GM21423 (cell line): ENCODE measurements around the gene GPN1.
"Not testable (repeated sequence)": the region's sequence is repeated elsewhere in the genome, so short reads cannot be mapped to it uniquely, and the experiment has no call there.

Experiments used
- ATAC-seq: cut with Tn5 transposase; IDR thresholded peaks from one replicate; pipeline ENCODE4 v1.9.1; 2021; ENCODE audit warnings: mild to moderate bottlenecking, moderate library complexity; ENCODE audit not compliant: unreplicated experiment

Gene GPN1

GRCh38 chr2:27626921-27627320 is 1.9 kb upstream of the GPN1 start:
- ATAC-seq, result not testable (repeated sequence)

DNA sequence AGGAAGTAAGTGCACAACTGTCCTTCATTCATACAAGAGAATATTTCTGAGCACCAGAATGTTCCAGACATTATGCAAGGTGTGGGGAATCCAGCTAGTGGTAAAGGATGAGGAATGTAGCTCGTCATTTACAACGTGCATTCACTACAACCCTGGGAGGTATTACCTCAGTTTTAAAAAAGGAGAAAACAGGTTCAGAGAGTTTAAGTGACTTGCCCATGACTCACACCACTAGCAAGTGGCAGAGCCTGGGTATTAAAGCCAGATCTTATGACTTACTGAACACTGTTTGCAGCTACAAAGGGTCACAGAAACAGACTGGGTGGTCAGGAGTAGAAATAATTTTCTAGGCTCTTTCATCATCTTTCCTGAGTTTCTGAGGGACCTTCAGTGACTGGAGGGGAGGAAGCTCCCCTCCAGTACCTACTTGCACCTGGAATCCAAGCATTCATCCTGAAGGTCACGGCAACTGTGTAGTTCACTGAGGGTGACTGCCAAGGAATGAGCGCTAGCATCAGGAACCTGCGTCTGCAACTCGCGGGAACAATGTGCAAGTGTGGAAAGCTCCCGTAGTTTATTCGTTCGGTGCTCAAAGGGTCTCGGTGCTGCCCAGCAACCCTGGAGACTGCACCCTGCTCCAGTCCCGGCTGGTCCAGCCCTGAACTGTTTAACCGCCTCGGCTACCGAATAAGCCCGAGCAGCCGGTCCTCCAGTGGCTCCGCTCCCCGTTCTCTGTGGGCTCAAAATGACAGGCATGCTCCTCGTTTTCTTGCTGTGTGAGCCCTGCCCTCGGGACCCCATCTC is 685 bp upstream of the GPN1 start:
- ATAC-seq, result peak; percentile 24

GRCh38 chr2:27630257-27630656 is 1.4 kb downstream of the GPN1 start:
- not testable (repeated sequence) for ATAC-seq

- ATAC-seq, result no peak
These were observed 5.4 kb downstream of the GPN1 start for GRCh38 chr2:27634291-27634690.

DNA sequence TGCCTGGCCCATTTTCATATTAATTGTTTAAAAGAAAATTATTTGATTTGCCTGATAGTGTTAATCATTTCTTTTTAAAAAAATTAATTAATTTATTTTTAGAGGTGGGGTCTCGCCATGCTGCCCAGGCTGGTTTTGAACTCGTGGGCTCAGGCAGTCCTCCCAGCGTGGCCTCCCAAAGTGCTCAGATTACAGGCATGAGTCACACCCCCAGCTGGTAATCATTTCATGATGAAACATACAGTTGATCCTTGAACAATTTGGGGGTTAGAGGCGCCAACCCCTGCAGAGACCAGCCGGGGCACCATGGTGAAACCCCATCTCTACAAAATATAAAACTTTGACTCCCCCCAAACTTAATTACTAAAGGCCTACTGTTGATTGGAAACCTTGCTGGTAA is 7.9 kb downstream of the GPN1 start:
- no peak for ATAC-seq

- ATAC-seq, result no peak
These were observed 9.3 kb downstream of the GPN1 start for GRCh38 chr2:27638037-27638637.

DNA sequence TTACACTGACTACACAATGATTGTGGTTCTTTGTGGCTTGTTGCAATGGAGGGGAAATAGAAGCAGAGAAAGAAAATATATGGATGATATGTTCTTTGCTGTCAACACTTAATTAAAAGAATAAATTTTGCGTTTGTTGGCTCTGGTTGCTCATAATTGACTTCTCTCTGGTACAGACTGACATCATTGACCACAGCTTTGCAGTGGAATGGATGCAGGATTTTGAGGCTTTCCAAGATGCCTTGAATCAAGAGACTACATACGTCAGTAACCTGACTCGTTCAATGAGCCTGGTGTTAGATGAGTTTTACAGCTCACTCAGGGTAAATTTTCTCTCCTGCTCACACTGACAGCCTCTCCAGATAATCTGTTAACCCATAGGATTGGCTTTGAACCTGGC is 9.9 kb downstream of the GPN1 start:
- ATAC-seq, result no peak

GRCh38 chr2:27640722-27641245 is 11.9 kb downstream of the GPN1 start:
- ATAC-seq, result no peak

DNA sequence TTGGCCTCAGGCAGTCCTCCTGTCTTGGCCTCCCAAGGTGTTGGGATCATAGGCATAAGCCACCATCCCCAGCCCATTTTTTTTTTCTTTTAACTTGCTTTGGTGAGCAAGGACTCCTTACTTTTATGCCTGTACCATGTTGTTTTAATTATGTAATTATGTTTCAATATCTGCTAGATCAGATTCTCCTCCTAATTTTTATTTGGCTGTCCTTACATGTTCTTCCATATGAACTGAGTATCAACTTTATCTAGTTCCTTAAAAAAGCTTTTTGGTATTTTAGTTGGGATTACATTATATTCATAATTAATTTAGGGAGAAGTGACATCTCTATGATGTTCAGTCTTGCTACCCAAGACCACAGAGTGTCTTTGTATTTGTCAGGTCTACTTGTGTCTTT is 16.3 kb downstream of the GPN1 start:
- ATAC-seq, result no peak

DNA sequence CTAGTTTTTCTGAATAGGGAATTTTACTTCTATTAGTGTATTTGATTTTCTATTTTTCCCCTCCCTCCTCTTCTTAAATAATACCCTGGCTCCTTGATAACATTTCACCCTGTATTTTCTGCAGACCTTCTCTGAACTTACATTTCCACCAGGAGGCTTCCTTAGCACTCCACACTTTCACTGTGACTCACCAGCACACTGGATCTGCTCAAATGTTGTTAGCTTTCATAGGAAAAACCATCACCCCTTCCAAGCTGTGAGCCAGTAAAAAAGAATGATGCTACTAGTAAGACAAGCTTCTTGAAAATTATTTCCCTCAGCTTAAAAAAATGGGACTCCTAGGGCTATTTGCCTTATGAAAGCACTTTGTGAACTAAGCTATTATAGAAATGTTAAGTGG is 18.4 kb downstream of the GPN1 start:
- no peak for ATAC-seq

- ATAC-seq, result no peak
These were observed 18.9 kb downstream of the GPN1 start for GRCh38 chr2:27647737-27648136.

DNA sequence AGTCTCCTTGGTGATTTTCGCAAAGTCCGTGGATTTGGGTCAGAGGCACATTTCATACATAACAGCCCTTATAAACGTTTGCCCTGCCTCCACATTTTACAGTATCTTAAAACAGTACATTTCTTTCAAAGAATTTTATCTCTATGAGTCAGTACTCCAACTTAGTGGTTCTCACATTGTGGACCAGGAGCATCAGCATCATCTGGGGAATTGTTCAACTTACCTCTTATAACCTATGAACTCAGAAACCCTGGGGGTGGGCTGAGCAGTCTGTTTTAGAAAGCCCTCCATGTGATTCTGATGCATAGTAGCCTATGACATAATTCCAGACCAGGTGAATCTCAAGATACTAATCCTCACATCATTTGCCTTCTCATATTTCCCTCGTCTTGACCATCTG is 22.2 kb downstream of the GPN1 start:
- ATAC-seq, result no peak

GRCh38 chr2:27652341-27652740 is 23.5 kb downstream of the GPN1 start:
- no peak for ATAC-seq

DNA sequence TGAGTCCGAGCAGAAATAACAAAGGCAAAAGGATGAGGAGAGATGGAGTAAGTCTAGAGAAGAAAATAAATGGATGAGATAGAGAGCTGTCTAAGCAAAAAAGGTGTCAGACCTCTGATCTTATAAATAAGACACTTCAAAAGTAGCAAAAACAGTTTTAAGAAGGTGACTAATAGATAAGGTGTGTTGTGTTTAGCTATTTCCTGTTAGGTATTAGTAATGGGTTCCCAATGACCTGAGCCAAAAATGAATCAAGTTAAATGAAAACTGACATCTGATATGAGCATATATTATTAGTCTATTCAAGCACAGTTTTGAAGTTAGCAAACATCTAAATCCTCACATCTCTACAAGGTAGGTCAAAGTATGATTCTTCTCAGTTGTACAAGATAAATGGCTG is 23.9 kb downstream of the GPN1 start:
- no peak for ATAC-seq

DNA sequence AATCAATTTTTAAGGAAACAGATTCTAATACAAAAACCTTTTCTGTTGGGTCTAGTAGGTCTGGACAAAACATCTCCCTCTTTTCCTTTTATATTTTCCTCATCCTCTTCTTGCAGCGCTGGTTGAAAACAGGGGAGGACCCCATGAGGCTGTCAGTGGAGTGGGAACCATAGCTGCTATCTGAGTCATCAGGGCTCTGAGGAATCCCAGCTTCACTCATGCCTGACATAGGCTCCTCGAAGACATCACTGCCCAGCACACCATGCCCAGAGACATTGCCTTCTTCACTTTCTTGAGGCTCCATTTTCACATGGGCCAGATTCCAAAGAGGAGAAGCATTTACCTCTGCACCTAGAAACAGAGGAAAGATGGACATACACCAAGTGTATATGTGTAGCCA is 24.5 kb downstream of the GPN1 start:
- no peak for ATAC-seq

DNA sequence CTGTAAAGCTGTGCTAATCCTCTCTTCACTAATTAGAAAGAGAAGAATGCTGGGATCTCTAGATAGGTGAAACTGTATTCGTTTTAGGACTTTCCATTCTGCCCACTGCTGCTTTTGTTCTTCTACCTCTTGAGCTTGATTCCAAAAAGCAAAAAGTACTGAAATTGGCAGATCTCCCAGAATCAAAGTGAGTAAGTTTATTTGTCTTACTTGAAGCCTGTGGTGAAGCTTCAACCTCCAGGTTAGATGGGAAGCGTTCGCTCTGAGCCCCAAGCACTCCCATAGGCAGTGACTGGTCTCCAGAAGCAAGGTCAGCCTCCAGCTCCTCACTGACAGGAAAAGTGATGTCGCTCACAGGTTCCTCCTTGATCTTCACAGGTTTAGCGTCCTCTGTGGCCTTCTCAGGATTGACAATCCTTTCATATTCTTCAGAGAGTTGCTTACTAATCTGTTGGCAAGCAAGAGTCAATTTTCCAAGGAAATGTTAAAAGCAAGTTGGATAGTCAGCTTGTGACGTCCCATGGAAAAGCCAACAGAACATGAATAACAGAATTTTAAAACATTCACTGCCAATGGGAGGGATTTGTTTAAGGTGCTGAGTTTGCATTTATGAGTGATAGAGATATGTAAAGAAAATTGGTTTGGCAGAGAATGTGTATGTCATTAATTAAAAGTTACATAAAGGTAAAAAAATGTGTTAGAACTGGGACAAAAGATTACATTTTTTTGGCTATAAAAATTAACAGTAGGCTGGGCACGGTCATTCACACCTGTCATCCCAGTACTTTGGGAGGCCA is 26.5 kb downstream of the GPN1 start:
- ATAC-seq, result no peak

GRCh38 chr2:27661371-27661770 is 32.5 kb downstream of the GPN1 start:
- no peak for ATAC-seq

GRCh38 chr2:27663285-27664153 is 34.7 kb downstream of the GPN1 start, which contains the start of the genes SLC4A1AP and SUPT7L:
Gene SLC4A1AP, plus strand, starts transcription at chr2:27663889. Its CDS starts 26 bp downstream, at chr2:27663915.
Gene SUPT7L, minus strand, starts transcription at chr2:27663614. Its CDS starts 1,422 bp downstream, at chr2:27662192.
- peak; percentile 74 for ATAC-seq

- ATAC-seq, result no peak
These were observed 35.3 kb downstream of the GPN1 start for GRCh38 chr2:27664154-27664574.

GRCh38 chr2:27664622-27665363 is 35.9 kb downstream of the GPN1 start:
- ATAC-seq, result no peak
